ENCODE measurements around the gene SERHL2. TPM values are rescaled to one million over a fixed set of nuclear protein-coding genes. Genes with fewer than 3 reads are reported as not detected.

The SERHL2 gene
- polyA plus RNA-seq, 4 donors, result 6.9 to 10.6 (median 8.3) TPM

DNA sequence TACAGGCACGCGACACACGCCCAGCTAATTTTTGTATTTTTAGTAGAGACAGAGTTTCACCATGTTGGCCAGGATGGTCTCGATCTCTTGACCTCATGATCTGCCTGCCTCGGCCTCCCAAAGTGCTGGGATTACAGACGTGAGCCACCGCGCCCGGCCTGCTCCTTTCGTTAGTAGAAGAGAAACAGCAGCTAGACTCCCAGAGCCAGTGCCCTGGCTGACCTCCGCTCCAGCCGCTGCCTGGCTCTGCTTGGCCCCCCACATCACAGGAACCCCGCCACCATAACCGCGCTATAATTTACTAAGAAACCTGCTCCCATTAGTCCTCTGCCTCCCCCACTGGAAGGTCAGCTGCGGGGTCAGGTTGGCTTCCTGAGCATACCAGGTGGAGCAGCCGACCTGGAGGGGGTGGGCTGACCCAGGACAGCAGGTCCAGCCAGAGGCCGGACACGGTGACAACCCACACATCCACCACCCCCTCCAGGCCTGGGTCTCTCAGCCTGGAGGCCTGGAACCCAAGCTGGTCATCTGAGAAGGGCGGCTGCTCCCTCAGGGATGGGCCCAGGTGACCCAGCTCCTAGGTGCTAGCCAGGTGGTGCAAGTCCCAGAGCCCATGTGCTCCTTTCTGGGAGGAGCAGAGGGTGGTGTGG is 68.4 kb downstream of the SERHL2 start:
- no peak for DNase-seq (ENCODE audit: low read depth in 4 of 4, low spot score in 2 of 4)

DNA sequence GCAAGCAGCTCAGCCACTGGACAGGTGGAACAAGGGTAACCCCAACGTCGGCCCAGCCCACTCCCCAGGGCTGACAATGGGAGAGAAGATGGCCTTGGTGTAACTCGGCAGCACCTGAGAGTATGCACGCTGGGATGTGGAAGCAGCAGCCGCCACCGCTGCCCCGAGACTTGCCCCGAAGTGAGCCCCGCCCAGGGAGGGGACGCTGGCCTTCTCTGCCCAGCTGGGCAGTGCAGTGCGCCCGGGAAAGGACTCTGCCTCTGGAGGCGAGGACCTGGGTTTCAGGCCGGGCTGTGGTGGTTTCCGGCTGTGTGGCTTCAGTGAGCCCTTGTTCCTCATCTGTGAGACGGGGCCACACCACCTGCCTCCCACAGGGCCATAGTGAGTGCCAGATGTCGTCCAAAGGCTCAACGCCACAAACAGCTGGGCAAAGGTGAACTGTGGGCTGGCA is 69.6 kb downstream of the SERHL2 start:
- DNase-seq (ENCODE audit: low read depth in 4 of 4, low spot score in 2 of 4), result no peak

Other genes with a start within 250 kb of the SERHL2 start
- 1 to 10 TPM in 2 of 4 donors, under 1 TPM in 2; 0.72 to 1.2 (median 0.91) TPM for gene NFAM1, start 121.6 kb upstream of the SERHL2 start, polyA plus RNA-seq (ENCODE audit: insufficient read length in 4 of 4)
- 10 to 100 TPM; 27.3 to 35.8 (median 32.4) TPM for gene RRP7A, start 34.2 kb upstream of the SERHL2 start, polyA plus RNA-seq (ENCODE audit: insufficient read length in 4 of 4)
- 100 to 1,000 TPM; 104 to 122 (median 112) TPM for gene POLDIP3, start 60.9 kb downstream of the SERHL2 start, polyA plus RNA-seq (ENCODE audit: insufficient read length in 4 of 4)
- gene ATP5MGL, start 86.6 kb downstream of the SERHL2 start, polyA plus RNA-seq (ENCODE audit: insufficient read length in 4 of 4), result under 1 TPM in 1 of 4 donors, not detected in 3; 0.28 TPM
- 100 to 1,000 TPM; 129 to 183 (median 158) TPM for gene CYB5R3, start 95.4 kb downstream of the SERHL2 start, polyA plus RNA-seq (ENCODE audit: insufficient read length in 4 of 4)
- 10 to 100 TPM; 14.5 to 24.4 (median 22.6) TPM for gene A4GALT, start 166.9 kb downstream of the SERHL2 start, polyA plus RNA-seq (ENCODE audit: insufficient read length in 4 of 4)

Measured in left renal cortex interstitium (tissue), 4 donors.